ENCODE results near the gene TBL3.

TBL3 gene

GRCh38 chr16:2016407-2016922, 44.6 kb downstream of the TBL3 start:
- DNase-seq (ENCODE audit: low spot score) = no peak

DNA sequence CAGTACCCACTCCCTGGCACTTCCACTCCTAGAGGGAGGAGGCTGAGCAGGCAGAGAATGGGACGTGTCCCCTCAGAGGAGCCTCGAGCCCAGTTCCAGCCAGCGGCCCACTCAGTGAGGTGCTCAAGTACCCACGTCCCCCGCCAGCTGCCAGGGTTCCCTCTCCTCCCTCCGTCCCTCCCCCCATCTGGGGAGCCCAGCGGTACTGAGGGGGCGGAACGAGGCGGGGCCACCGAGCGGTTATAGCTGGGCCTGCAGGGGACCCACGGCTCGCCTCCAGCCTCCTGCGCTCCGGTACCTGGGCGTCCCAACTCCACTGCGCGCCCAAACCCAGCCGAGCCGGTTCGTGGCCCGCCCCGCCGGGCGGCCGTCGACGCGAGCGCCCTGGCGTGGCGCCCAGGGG, 47.7 kb downstream of the TBL3 start, which contains the start of gene NPW:
Gene NPW, plus strand, starts transcription at position 268 of the 403 bp plus-strand sequence.
- DNase-seq (ENCODE audit: low spot score) = no peak

GRCh38 chr16:2019921-2020831, 48.3 kb downstream of the TBL3 start:
- DNase-seq (ENCODE audit: low spot score) = no peak

- DNase-seq (ENCODE audit: low spot score) = no peak
Observed at GRCh38 chr16:2022723-2023091, 50.9 kb downstream of the TBL3 start.

- peak; percentile 95 for DNase-seq (ENCODE audit: low spot score)
Observed at GRCh38 chr16:2023092-2024031, 51.5 kb downstream of the TBL3 start.

GRCh38 chr16:2024032-2024420, 52.2 kb downstream of the TBL3 start:
- DNase-seq (ENCODE audit: low spot score) = no peak

DNA sequence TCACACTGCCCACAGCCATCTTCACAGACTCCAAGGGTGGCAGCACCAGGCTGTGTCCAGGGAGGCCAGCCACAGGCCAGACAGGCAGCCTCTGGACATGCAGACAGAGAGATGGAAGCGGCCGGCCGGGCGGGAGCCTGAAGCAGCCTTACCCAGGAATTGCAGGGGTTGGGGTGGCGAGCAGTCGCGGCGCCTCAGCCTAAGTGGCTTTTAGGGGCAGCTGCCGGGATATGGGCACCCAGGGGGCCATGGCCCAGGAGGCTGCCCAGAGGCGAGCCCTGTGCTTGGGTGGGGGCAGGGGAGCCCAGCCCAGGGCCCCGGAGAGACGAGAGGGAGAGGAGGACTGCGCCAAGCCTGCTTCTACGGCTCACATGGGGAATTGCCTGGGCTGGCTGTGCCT, 53.4 kb downstream of the TBL3 start:
- no peak for DNase-seq (ENCODE audit: low spot score)

DNA sequence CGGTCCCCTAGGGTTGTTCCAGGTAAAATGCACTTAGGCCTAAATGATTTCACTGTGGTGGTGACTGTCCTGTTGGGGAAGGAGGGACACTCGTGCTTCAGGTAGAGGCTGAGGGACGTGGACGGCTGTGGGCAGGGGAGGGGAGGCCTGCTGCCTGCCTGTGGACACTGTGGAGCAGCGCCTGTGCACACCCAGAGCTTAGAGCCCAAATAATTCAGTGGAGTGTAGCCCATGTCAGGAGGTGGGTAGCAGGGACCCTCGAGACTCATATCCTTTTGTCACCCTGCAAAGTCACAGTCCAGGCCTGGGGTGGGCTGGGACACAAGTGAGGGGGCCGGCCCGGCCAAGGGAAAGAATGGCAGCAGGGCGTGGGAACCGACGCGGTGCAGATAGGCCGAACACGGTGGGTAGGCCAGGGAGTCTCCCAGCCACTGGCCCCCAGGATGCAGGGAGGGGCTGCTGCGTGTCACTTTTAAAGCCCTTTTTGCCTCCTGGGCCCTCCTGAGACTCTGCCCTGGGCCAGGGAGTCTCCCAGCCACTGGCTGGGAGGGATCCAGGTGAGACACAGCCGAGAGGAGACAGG, 54.1 kb downstream of the TBL3 start:
- no peak for DNase-seq (ENCODE audit: low spot score)

DNA sequence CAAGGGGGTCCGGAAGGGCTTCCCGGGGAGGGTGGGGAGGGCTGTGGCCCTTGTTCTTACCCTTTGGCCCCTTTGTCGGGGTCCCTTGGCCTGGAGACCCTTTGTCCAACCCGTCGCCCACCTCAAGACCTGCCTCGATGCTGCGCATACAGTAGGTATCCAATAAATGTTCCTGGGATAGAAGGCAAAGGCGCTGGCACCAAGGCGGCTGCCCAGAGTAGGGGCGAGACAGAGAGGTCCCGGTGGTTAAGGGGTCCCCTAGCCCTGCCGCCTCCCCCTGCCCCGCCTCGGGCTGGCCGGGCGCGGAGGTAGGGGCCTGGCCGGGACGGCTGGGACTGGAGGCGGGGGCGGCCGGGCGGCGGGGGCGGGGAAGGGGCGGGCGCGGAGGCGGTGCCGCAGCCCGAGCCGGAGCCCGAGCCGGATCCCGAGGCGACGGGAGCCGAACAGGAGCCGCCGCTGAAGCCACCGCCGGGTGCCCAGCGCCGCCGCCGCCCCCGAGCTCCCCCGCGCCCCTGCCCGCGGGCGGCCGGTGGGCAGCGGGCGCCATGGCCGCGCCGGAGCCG, 54.7 kb downstream of the TBL3 start, which contains the start of gene NHERF2:
Gene NHERF2, plus strand, starts transcription at position 442 of the 563 bp plus-strand sequence. Its CDS starts 104 bp downstream, at position 546.
- peak; percentile 41 for DNase-seq (ENCODE audit: low spot score)

DNA sequence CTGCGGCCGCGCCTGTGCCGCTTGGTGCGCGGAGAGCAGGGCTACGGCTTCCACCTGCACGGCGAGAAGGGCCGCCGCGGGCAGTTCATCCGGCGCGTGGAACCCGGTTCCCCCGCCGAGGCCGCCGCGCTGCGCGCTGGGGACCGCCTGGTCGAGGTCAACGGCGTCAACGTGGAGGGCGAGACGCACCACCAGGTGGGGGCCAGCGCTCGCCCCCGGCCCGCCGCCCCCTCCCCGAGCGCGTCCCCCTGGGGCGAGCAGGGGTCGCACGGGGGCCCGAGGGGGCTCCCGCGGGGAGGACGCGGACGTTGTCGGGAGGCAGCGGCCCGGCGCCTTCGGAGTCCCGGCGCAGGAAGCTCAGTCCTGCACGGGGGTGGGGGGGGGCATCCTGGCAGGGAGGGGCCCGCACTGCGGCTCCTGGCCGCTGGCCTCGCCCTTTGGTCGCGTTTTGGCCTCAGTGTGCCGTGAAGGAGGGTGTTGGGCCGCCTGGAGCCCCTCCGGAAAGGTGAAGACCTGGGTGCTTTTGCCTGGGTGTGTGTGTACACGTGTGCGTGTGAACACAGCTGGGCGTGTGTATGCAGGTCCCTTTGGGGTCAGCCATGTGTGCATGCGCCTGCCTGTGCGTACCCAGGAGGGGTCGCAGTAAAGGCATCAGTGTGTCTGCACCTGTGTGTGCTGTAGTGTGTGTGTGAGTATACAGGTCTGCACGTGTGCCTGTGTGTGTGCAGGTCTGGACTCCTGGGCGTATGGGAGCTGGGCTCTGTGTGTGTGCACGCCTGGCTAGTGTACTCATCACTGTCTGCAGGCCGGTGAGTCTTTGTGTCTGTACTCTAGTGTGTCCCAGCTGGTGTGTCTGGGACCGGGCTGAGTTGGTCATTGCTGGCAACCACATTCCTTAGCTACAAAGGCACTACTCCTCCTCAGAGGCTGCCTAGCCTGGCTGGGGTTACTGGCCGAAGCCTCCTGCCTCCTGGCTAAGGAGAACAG, 55.5 kb downstream of the TBL3 start:
- no peak for DNase-seq (ENCODE audit: low spot score)

DNA sequence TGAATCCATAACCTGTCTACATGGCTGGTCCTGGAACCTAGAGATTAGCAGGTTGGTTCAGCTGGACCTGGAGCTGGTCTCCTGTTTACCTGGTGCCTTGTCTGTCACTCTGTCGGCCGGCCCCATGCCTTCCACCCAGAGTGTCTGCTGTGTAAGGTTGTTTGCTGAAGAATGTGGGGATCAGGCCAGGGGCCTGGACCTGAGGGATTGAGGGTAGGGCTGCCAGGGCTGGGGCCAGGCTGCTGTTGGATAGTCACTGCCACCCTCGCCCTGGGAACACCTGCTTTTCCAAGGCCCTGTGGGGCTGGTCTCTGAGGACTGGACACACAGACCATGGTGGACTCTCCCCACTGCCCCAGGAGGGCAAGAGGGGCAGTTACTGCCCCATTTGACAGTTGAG, 56.3 kb downstream of the TBL3 start:
- no peak for DNase-seq (ENCODE audit: low spot score)

- no peak for DNase-seq (ENCODE audit: low spot score)
Observed at GRCh38 chr16:2028620-2029220, 56.9 kb downstream of the TBL3 start.

DNA sequence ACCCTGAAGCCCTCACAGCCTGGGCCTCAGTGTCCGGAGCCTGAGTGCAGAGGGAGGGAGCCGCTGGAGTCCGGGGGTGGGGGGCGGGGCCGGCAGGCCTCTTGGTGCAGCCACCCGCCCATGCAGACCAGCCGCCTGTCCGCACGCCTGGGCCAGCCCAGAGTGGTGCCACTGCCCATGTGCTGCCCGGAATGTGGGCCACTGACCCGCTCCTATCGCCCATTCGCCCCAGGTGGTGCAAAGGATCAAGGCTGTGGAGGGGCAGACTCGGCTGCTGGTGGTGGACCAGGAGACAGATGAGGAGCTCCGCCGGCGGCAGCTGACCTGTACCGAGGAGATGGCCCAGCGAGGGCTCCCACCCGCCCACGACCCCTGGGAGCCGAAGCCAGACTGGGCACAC, 57.5 kb downstream of the TBL3 start:
- DNase-seq (ENCODE audit: low spot score) = no peak

GRCh38 chr16:2030036-2030435, 58.2 kb downstream of the TBL3 start:
- no peak for DNase-seq (ENCODE audit: low spot score)

DNA sequence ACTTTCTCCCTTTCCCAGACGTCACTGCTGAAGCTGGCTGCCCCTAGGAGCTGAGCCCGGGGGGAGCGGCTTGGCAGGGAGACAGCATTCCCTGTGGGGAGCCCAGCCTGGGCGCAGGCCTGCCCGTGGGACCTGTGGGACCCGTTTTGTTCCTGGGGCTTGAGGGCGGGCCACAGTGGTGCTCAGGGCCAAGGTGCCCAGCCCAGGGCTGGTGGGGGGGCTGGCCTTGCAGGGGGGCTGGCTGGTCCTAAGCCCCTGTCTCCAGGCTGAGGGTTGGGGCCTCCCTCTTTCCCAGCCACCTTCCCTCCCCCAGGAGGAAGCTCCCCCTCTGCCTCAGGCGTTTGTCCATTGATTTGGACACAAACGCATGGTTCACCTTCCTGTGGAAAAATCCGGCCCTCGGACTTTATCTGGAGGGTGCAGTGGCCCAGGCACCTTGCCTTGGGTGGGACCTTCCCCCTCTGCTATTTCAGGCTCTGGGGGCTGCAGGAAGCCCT, 59.3 kb downstream of the TBL3 start:
- DNase-seq (ENCODE audit: low spot score) = no peak
